GM19468 (cell line): ENCODE data around the gene TMEM131L.

Experiments
- ATAC-seq: cut with Tn5 transposase; IDR thresholded peaks from one replicate; pipeline ENCODE4 v1.9.1; 2021; ENCODE audit warnings: mild to moderate bottlenecking, moderate library complexity, moderate number of reproducible peaks; ENCODE audit not compliant: unreplicated experiment; ENCODE audit errors: extremely low read depth

The TMEM131L gene

GRCh38 chr4:153520801-153521329, 54.7 kb downstream of the TMEM131L start:
- no peak for ATAC-seq

DNA sequence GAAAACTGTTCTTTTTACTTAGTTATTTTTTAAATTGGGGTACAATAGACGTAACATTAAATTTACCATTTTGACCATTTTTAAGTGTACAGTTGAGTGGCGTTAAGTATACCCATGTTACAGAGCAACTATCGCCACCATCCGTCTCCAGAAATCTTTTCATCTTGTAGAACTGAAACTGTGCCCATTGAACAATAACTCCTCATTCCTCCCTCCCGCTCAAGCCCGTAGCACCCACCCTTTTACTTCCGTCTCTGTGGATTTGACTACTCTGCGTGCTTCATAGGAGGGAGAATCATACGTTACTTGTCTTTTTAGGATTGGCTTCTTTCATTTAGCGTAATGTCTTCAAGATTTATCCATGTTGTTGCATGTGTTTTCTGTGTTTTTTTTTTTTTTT, 55.3 kb downstream of the TMEM131L start:
- no peak for ATAC-seq

DNA sequence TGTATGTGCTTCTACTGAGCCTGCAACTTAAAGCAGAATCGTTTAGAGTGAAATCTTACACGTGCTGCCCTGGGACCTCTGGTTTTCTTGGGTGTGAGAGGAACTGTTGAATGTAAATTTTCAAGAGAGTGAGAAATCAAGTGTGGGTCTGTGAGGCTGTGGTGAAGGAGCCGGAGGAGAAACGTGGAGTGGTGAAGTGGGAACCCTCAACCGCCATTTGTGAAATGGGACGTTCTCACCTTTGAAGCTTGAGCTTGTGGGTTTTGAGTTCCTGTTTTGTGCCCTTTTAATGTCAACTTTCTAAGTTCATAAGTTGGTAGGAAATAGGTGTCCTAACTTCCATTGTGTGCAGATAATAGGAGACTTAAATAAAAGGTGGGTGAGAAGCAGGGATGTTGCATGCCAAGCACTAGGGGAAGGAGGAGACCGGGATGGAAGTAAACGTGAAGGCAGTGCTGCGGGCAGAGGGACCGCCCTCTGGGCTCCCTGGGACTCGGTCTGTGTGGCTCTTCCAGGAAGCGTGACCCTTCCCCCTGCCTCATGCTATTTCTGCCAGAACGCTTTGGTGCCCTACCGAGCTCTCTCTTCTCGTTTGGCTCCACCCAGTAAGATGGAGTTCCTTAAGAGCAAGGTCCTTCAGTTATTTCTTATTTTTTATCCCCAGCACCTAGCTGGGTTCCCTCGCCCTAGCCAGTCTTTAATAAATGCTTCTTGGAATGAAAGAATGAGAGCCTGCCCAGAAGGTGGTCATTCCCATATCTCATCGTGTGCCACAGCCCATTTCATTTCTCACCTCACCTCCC, 56.0 kb downstream of the TMEM131L start:
- ATAC-seq = no peak

DNA sequence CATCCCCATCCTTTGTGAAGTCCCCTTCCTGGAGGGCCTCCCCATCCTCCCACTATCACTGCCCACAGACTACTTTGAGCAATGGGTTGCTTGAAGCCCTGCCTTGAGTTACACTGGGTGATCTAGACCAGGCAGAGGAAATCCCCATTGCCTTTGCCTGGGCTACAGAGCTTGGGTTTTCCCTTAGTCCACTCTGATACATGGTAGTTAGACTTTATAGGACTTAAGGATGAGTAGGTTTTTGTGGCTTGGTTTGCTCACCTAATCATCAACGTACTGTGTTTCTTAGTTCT, 56.6 kb downstream of the TMEM131L start:
- ATAC-seq = no peak

- no peak for ATAC-seq
These were observed 57.1 kb downstream of the TMEM131L start for GRCh38 chr4:153523164-153523796.

GRCh38 chr4:153523941-153524386, 57.8 kb downstream of the TMEM131L start:
- no peak for ATAC-seq

DNA sequence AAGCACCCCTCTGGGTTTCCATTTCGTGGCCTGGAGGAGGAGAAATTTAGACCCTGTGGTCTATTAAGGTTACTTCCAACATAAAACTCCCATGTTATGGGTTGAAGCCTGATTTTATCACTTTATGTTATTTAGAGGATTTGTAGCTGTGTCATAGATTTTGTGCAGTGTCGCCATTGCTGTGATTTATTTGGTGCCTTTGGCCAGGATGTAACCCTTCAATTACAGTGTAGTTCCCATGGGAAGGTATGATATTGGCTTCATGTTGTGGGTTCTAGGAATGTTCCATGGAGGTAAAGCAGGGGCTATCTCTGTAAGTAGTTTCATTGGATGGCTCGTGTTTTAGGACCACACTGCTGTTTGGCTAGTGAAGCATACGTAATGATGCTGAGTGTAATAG, 58.5 kb downstream of the TMEM131L start:
- no peak for ATAC-seq

DNA sequence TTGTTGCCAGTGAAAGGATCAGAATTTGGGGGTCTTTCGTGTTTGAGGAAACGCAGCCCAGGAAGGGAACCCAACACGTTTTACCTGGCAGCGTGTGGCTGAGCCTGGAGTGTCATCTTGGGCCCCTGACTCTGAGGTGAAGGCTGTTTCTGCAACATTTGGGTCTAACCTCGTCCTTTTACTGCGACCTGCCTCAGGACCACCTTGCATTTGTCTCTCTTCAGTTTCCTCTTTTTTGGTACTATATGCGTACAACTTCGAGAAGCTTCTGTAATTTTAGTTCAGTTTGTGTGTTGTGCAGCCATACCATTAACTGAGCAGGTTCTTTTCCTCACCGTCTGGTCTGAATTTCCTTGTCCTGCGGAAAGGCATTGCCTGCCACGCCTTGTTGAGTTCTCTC, 61.5 kb downstream of the TMEM131L start:
- ATAC-seq = no peak

- ATAC-seq = peak; percentile 32
These were observed 62.7 kb downstream of the TMEM131L start for GRCh38 chr4:153528705-153529485.

DNA sequence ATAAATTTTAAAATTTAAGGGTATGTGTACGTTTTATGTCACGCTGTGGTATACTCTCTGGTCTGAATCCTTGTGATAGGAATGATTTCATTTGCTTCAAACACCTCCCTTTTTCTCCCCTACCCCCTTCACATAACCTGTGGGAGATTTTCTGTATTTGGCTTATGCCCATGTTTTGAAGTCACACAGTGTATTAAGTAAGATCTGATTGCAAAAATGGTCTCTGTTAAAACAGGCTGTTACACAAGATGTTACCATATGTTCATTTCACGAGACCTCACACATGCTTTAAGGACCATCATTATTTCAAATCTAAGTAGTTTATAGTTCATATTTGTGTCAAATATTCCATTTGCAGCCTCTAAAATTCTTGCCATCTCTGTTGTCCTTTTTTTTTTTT, 63.5 kb downstream of the TMEM131L start:
- no peak for ATAC-seq

DNA sequence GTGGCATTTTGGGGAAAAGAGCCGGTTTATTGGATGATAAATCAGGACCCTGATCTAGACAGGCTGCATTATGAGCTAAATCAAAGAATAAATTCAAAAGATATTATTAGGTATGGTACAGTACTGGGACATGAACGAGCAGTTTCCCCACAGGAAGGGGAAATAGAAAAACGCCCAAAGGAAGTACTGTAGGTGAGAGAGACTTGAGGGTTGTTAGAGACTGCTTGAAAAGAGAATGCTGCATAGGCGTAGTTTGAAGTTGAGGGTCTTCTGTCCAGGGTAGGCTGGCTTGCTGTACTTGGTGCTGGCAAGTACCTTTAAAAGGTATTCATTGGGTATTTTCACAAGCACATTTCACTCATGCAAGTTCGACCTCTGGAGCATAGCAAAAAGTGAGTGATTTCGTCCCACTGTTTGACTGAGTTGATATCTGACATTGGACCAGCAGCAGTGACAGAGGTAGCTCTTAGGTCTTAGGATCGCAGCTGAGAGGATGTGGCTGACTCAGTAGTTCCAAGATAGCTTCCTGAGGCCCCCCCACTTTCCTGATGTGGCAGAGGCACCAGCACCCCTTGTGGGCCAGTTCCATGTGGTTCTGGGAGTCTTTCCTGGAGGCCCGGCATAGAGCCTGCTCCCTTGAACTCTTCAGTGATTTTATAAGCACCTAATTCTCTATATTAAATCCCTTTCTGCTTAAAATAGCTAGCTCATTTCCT, 64.3 kb downstream of the TMEM131L start:
- ATAC-seq = no peak

DNA sequence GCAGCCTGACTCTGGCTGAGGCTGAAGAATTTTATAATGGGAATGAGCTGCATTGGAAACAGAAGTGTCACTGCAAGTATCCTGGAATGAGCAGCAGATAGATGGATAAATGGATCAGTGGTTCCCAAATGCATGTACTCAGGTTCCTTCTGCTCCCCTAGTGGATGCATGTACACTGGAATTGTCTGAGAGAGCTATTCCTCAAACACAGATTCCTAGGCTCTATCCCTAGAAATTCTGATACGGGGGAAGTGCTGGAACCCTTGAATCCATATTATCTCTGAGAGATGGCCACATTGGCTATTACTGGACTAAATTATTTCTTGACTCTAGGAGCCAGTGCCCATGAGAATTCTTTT, 64.8 kb downstream of the TMEM131L start:
- no peak for ATAC-seq

DNA sequence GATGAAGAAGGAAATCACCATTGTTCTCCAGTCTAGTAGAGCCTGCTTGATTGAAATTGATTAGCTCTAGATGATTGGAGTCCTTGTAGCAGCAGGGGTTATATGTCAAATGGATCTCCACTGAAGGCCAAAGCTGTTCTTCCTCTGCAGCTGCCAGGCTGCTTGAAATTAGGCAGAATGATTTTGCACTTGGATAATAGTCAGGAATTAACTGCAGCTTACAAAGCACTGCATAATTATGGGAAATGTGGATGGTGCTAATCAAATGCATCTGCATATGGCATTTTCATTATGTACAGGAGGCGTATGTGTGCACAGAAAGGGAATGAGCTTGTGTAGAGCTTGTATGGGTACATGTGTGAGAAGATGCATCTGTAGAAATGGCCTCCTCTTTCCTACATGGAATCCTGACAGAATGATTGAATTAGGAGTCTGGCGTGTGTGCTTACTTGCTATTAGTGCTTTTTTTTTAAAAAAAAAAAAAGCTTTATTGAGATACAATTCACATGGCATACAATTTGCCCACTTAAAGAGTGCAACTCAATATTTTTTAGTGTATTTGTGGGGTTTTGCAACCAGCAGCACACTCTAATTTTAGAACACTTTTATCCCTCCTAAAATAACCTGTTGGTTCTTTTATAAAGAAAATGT, 65.9 kb downstream of the TMEM131L start:
- ATAC-seq = no peak

DNA sequence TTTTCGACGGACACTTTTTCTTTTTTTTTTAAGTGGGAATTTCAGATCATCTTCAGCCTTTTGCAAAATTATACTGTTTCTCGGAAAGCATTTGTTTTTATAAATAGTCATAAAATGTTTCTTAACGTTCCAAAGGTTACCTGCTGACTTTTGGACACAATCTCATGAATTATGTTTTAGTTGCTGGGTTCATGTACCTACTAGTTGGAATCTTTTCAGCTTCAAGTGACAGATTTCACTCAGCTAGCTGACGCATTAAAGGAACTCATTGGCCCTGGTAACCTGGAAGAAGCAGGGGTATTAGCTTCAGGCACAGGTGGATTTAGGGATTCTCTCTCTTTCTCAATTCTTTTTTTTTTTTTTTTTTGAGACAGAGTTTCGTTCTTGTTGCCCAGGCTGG, 66.5 kb downstream of the TMEM131L start:
- no peak for ATAC-seq

GRCh38 chr4:153533387-153533786, 67.2 kb downstream of the TMEM131L start:
- ATAC-seq = no peak

DNA sequence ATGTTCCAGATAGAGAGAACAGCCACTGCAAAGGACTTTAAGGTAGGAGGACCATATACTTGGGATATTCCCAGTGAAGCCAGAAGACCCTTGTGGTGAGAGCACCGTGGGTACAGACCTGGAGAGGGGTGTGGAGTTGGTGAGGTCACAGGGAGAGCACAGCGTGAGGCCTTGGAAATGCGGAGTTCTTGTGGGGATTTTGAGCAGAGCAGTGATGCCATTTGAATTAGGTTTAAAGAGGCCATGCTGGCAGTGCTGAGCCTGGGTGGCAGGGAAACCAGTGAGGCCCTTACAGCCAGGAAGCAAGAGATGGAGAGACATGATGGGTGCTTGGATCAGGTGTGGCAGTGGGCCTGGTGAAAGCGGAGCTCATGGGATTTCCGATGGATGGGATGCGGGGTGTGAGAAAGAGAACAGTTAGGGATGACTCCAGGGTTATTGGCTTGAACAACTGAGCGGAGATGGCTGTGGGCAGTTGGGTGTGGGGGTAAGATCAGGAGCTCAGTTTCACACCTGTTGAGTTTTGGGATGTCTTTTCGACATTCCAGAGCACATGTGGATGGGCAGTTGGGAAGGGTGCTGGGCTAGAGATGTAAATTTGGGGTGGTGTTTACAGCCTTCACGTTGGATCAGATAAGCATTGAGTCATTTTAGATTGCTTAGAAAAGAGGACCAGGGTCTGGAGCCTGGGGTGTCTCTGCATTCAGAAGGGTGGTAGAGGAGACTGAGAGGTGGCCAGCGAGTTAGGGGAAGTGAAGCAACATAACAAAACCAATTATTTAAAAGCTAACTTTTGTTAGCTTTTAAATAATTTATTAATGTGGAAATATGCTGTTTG, 68.9 kb downstream of the TMEM131L start:
- ATAC-seq = no peak

GRCh38 chr4:153535772-153536513, 69.8 kb downstream of the TMEM131L start:
- ATAC-seq = no peak

DNA sequence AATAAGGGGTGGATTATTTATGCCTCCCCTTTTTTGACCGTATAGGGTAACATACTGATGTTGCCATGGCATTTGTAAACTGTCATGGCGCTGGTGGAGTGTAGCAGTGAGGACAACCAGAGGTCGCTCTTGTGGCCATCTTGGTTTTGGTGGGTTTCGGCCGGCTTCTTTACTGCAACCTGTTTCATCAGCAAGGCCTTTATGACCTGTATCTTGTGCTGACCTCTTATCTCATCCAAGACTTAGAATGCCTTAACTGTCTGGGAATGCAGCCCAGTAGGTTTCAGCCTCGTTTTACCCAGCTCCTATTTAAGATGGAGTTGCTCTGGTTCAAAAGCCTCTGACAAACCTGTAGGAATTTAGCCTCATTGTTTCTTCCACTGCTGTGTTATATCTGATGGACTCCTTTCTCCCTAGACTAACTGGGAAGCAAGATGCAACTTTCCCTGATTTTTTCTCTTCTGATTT, 71.4 kb downstream of the TMEM131L start:
- ATAC-seq = no peak
